ENCODE data around the gene RALGAPA1. TPM values are rescaled to one million over a fixed set of nuclear protein-coding genes. Genes with fewer than 3 reads are reported as not detected.
"Not testable (repeated sequence)": the region's sequence is repeated elsewhere in the genome, so short reads cannot be mapped to it uniquely, and the experiment has no call there.

Gene RALGAPA1
- total RNA-seq, 1 experiment from 2014 or later: 15.9 TPM

GRCh38 chr14:35821564-35822411, 12.7 kb upstream of the RALGAPA1 start:
- no peak for DNase-seq (ENCODE audit: low spot score)

- DNase-seq (ENCODE audit: low spot score): no peak
These were observed 10.8 kb upstream of the RALGAPA1 start for GRCh38 chr14:35819591-35820540.

- DNase-seq (ENCODE audit: low spot score): no peak
These were observed 9.4 kb upstream of the RALGAPA1 start for GRCh38 chr14:35818346-35819115.

GRCh38 chr14:35814371-35815005, 5.4 kb upstream of the RALGAPA1 start:
- DNase-seq (ENCODE audit: low spot score): peak; percentile 34

GRCh38 chr14:35810963-35811362, 1.9 kb upstream of the RALGAPA1 start:
- DNase-seq (ENCODE audit: low spot score): no peak

GRCh38 chr14:35809597-35809996, 502 bp upstream of the RALGAPA1 start:
- no peak for DNase-seq (ENCODE audit: low spot score)

GRCh38 chr14:35808076-35808637, 938 bp downstream of the RALGAPA1 start:
- peak; percentile 27 for DNase-seq (ENCODE audit: low spot score)

GRCh38 chr14:35807131-35807961, 1.7 kb downstream of the RALGAPA1 start:
- no peak for DNase-seq (ENCODE audit: low spot score)

- DNase-seq (ENCODE audit: low spot score): no peak
These were observed 2.8 kb downstream of the RALGAPA1 start for GRCh38 chr14:35806006-35806907.

- DNase-seq (ENCODE audit: low spot score): no peak
These were observed 11.3 kb downstream of the RALGAPA1 start for GRCh38 chr14:35797796-35798195.

- no peak for DNase-seq (ENCODE audit: low spot score)
These were observed 19.4 kb downstream of the RALGAPA1 start for GRCh38 chr14:35789651-35790050.

GRCh38 chr14:35786856-35787255, 22.2 kb downstream of the RALGAPA1 start:
- DNase-seq (ENCODE audit: low spot score): no peak

GRCh38 chr14:35783699-35784098, 25.4 kb downstream of the RALGAPA1 start:
- DNase-seq (ENCODE audit: low spot score): no peak

- DNase-seq (ENCODE audit: low spot score): no peak
These were observed 29.7 kb downstream of the RALGAPA1 start for GRCh38 chr14:35779368-35779767.

- DNase-seq (ENCODE audit: low spot score): not testable (repeated sequence)
These were observed 31.5 kb downstream of the RALGAPA1 start for GRCh38 chr14:35777550-35777949.

GRCh38 chr14:35776823-35777222, 32.3 kb downstream of the RALGAPA1 start:
- no peak for DNase-seq (ENCODE audit: low spot score)

GRCh38 chr14:35776085-35776484, 33.0 kb downstream of the RALGAPA1 start:
- DNase-seq (ENCODE audit: low spot score): not testable (repeated sequence)

GRCh38 chr14:35766700-35767082, 42.4 kb downstream of the RALGAPA1 start:
- no peak for DNase-seq (ENCODE audit: low spot score)

All from A172 (cell line).